ENCODE results near the gene PBX1. TPM values are rescaled to one million over a fixed set of nuclear protein-coding genes. Genes with fewer than 3 reads are reported as not detected.

The PBX1 gene
- polyA plus RNA-seq, 1 donor (not counting 4 experiments of a cell fraction or from before 2014, with no cell fraction given), result 2.2 TPM

DNA sequence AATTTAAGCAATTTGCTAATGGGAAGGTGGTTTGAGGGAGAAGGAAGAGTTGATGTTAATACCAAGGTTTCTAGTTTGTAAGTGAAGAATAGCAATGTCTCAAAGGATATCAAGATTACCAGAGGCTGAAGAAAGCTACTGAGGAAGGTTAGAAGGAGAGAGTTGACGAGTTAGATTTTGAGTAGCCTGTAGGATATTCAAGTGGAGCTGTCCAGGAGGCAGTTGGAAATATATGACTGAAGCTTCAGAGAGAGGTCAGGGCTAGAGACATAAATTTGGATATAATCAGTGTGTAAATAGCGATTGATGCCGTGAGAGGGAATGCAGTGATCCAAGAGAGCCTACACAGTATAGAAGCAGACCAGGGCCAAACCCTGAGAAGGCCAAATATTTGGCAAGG is 48.4 kb downstream of the PBX1 start:
- dilution Hi-C loops (cut with MboI; ENCODE audit: extremely low pct_ligation_motif_present, low sequenced_read_pairs), result no loop called here
- Histone ChIP-seq H3K9me1 (ENCODE audit: control insufficient read depth, extremely low read depth, insufficient read depth, low read length) (no peaks in the 10 kb centered on the region), H3K27me3 (ENCODE audit: control insufficient read depth, extremely low read depth, insufficient read depth, low read length) (no peaks in the 10 kb centered on the region), H3K4me1 (ENCODE audit: control insufficient read depth, extremely low read depth, insufficient read depth, low read length) (peaks cover 21% of the 10 kb centered on the region), H4K20me1 (ENCODE audit: control insufficient read depth, extremely low read depth, insufficient read depth, low read length) (no peaks in the 10 kb centered on the region), H3K9ac (ENCODE audit: control insufficient read depth, extremely low read depth, insufficient read depth, low read length) (no peak overlapping the region), H3K79me2 (ENCODE audit: control insufficient read depth, insufficient read depth, low read length) (no peaks in the 10 kb centered on the region), H3K9me3 (ENCODE audit: control insufficient read depth, low read depth, low read length) (no peaks in the 10 kb centered on the region), H3K36me3 (ENCODE audit: control insufficient read depth in 2 of 2, extremely low read depth in 1 of 2, insufficient read depth in 2 of 2, low read length in 2 of 2) (no peaks in the 10 kb centered on the region), H3K27ac (ENCODE audit: control insufficient read depth, insufficient read depth, low read length) (no peak overlapping the region), H3K4me2 (ENCODE audit: control insufficient read depth, extremely low read depth, insufficient read depth, low read depth, low read length) (no peak overlapping the region), H3K4me3 (ENCODE audit: control insufficient read depth in 2 of 3, extremely low read depth in 1 of 3, insufficient read depth in 2 of 3, low read depth in 1 of 3, low read length in 3 of 3) (no peak overlapping the region), H2AFZ (ENCODE audit: control insufficient read depth, low read length) (no peak overlapping the region)
- DNase-seq (ENCODE audit: low read depth, low spot score) (no peak), FAIRE-seq (no peak)
- no peak for TF ChIP-seq CTCF (optimal IDR thresholded peaks at IDR 0.05 in 1 of 3, IDR thresholded peaks at IDR 0.05 in 1 of 3, conservative IDR thresholded peaks at IDR 0.05 in 1 of 3; ENCODE audit: extremely low read depth in 1 of 3, insufficient read depth in 2 of 3, low read length in 3 of 3)
- TF ChIP-seq EZH2 (IDR thresholded peaks at IDR 0.05; ENCODE audit: low read length), result no peak

DNA sequence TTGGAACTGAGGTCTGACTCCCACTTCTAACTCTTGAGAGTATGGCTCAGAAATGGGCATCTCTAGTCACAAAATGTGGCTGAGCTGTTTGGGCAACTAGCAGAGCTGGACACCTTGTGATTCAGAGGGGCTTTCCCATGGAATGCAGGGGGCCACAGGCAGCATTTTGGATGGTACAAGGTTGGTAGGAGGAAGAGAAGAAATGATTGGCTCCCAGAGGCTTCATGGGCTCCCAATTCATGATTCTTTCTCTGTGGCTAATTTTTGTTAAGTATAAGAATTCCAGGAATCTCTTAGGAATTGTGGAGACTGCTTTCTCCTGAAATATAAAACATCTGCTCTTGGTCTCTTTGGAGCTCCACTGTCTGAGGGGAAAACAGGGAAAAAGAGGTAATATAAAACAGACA is 49.7 kb downstream of the PBX1 start:
- no peak overlapping the region for H3K4me2 ChIP-seq (ENCODE audit: control insufficient read depth, extremely low read depth, insufficient read depth, low read depth, low read length)
- no peak overlapping the region for H2AFZ ChIP-seq (ENCODE audit: control insufficient read depth, low read length)
- FAIRE-seq (no peak), DNase-seq (ENCODE audit: low read depth, low spot score) (no peak)
- no peaks in the 10 kb centered on the region for H3K9me1 ChIP-seq (ENCODE audit: control insufficient read depth, extremely low read depth, insufficient read depth, low read length)
- no peaks in the 10 kb centered on the region for H4K20me1 ChIP-seq (ENCODE audit: control insufficient read depth, extremely low read depth, insufficient read depth, low read length)
- H3K4me3 ChIP-seq (ENCODE audit: control insufficient read depth in 2 of 3, extremely low read depth in 1 of 3, insufficient read depth in 2 of 3, low read depth in 1 of 3, low read length in 3 of 3), result no peak overlapping the region
- H3K79me2 ChIP-seq (ENCODE audit: control insufficient read depth, insufficient read depth, low read length), result no peaks in the 10 kb centered on the region
- H3K9me3 ChIP-seq (ENCODE audit: control insufficient read depth, low read depth, low read length), result no peaks in the 10 kb centered on the region
- H3K9ac ChIP-seq (ENCODE audit: control insufficient read depth, extremely low read depth, insufficient read depth, low read length), result no peak overlapping the region
- H3K36me3 ChIP-seq (ENCODE audit: control insufficient read depth in 2 of 2, extremely low read depth in 1 of 2, insufficient read depth in 2 of 2, low read length in 2 of 2), result no peaks in the 10 kb centered on the region
- no peak overlapping the region for H3K27ac ChIP-seq (ENCODE audit: control insufficient read depth, insufficient read depth, low read length)
- peaks cover 27% of the 10 kb centered on the region for H3K4me1 ChIP-seq (ENCODE audit: control insufficient read depth, extremely low read depth, insufficient read depth, low read length)
- dilution Hi-C loops (cut with MboI; ENCODE audit: extremely low pct_ligation_motif_present, low sequenced_read_pairs), result no loop called here
- no peak for TF ChIP-seq CTCF (optimal IDR thresholded peaks at IDR 0.05 in 1 of 3, IDR thresholded peaks at IDR 0.05 in 1 of 3, conservative IDR thresholded peaks at IDR 0.05 in 1 of 3; ENCODE audit: extremely low read depth in 1 of 3, insufficient read depth in 2 of 3, low read length in 3 of 3)
- TF ChIP-seq EZH2 (IDR thresholded peaks at IDR 0.05; ENCODE audit: low read length), result no peak
- H3K27me3 ChIP-seq (ENCODE audit: control insufficient read depth, extremely low read depth, insufficient read depth, low read length), result no peaks in the 10 kb centered on the region
